A673 (cell line): ENCODE results near the gene SPECC1. TPM values are rescaled to one million over a fixed set of nuclear protein-coding genes. Genes with fewer than 3 reads are reported as not detected.
"Not testable (repeated sequence)": the region's sequence is repeated elsewhere in the genome, so short reads cannot be mapped to it uniquely, and the experiment has no call there.

ENCODE experiments used
- BruUV-seq: library from RNA; stranded (reverse); fragments of 400-500 nt; replicated peaks from 2 replicates; lab custom pipeline; 2021; lab: Mats Ljungman, UMichigan
- CTCF ChIA-PET: fragments of 300-600 bp; sonication (Branson Sonifier 250); formaldehyde crosslinking; loops from one replicate; lab custom pipeline; 2022; ENCODE audit warnings: antibody characterized with exemption; lab: Charles Lee
- POLR2A ChIA-PET: fragments of 300-600 bp; sonication (Branson Sonifier 250); formaldehyde crosslinking; loops from one replicate; lab custom pipeline; 2022; ENCODE audit warnings: antibody characterized with exemption; ENCODE audit not compliant: low non-redundant PET; lab: Charles Lee
- DNase-seq: peaks from one replicate; pipeline ENCODE4 v3.0.0-alpha.2; 2015; ENCODE audit warnings: low spot score
- H3K27ac ChIP-seq: fragments of 200-600 bp; sonication (generic); 2 replicates; pipeline ENCODE4 v1.5.1; 2016; ENCODE audit warnings: mixed run types, low read depth, mild to moderate bottlenecking, mixed read lengths, antibody characterized with exemption, low read length; ENCODE audit not compliant: poor library complexity, severe bottlenecking
- H3K27me3 ChIP-seq: fragments of 200-600 bp; sonication (generic); replicated peaks from 2 replicates; pipeline ENCODE4 v1.6.1; 2017; ENCODE audit warnings: mixed run types, low read depth, mild to moderate bottlenecking, mixed read lengths, antibody characterized with exemption, low read length; ENCODE audit not compliant: insufficient read depth, poor library complexity
- H3K36me3 ChIP-seq: fragments of 200-600 bp; sonication (generic); 2 replicates; pipeline ENCODE4 v1.6.1; 2016; ENCODE audit warnings: mixed run types, mild to moderate bottlenecking, mixed read lengths, antibody characterized with exemption, low read length; ENCODE audit not compliant: insufficient read depth, poor library complexity, severe bottlenecking
- H3K4me1 ChIP-seq: fragments of 200-600 bp; sonication (generic); 2 replicates; pipeline ENCODE4 v1.6.1; 2017; ENCODE audit warnings: mixed run types, mild to moderate bottlenecking, mixed read lengths, antibody characterized with exemption, low read length; ENCODE audit not compliant: insufficient read depth, poor library complexity, severe bottlenecking
- H3K4me3 ChIP-seq: fragments of 200-600 bp; sonication (generic); 2 replicates; pipeline ENCODE4 v1.5.1; 2016; ENCODE audit warnings: low read depth, mixed run types, mild to moderate bottlenecking, mixed read lengths, low read length; ENCODE audit not compliant: poor library complexity, severe bottlenecking
- H3K9me3 ChIP-seq: fragments of 200-600 bp; sonication (generic); 2 replicates; pipeline ENCODE4 v1.6.1; 2016; ENCODE audit warnings: mixed run types, low read depth, mild to moderate bottlenecking, mixed read lengths, antibody characterized with exemption, low read length; ENCODE audit not compliant: poor library complexity, severe bottlenecking
- CTCF ChIP-seq: fragments of 300-800, 200-600 bp; sonication (generic); conservative IDR thresholded peaks from 2 replicates; pipeline ENCODE4 v1.5.1; 2017; ENCODE audit warnings: low read depth, mild to moderate bottlenecking, antibody characterized with exemption, low read length, moderate library complexity, mixed read lengths
- EZH2 ChIP-seq: fragments of 200-600 bp; sonication (generic); IDR thresholded peaks from 2 replicates; pipeline ENCODE4 v1.6.1; 2017; ENCODE audit warnings: borderline replicate concordance, low read depth, mild to moderate bottlenecking, mixed read lengths, antibody characterized with exemption, low read length; ENCODE audit not compliant: poor library complexity, severe bottlenecking
- intact Hi-C: fragments of 100-400 bp; cut with micrococcal nuclease; formaldehyde crosslinking; loops from one replicate; pipeline ENCODE4 v1.10.0; 2022; ENCODE audit not compliant: unreplicated experiment
- total RNA-seq: library from RNA; stranded (reverse); gene quantifications from 2 replicates; pipeline ENCODE4 v1.2.3, GENCODE V29; 2021

The SPECC1 gene
- total RNA-seq, 1 experiment from 2014 or later: 5.8 TPM

- DNase-seq: no peak
- BruUV-seq: no TSS peak
- Histone ChIP-seq H3K4me1 (no peaks in the 10 kb centered on the region), H3K36me3 (no peaks in the 10 kb centered on the region), H3K27me3 (no peaks in the 10 kb centered on the region), H3K4me3 (no peak overlapping the region), H3K9me3 (no peaks in the 10 kb centered on the region), H3K27ac (no peak overlapping the region)
- ChIA-PET CTCF (no interaction called here), POLR2A (no interaction called here)
- intact Hi-C loops: no loop called here
- no peak for TF ChIP-seq EZH2
These were observed 180.8 kb downstream of the SPECC1 start for GRCh38 chr17:20189979-20190378.

- no peaks in the 10 kb centered on the region for H3K27me3 ChIP-seq
- no peak overlapping the region for H3K4me3 ChIP-seq
- intact Hi-C loops: no loop called here
- no peak for TF ChIP-seq EZH2
- TF ChIP-seq CTCF: no peak
- H3K27ac ChIP-seq: no peak overlapping the region
- H3K4me1 ChIP-seq: no peaks in the 10 kb centered on the region
- BruUV-seq: no TSS peak
- H3K9me3 ChIP-seq: peaks cover 4% of the 10 kb centered on the region
- CTCF ChIA-PET: no interaction called here
- DNase-seq: no peak
- POLR2A ChIA-PET: no interaction called here
- H3K36me3 ChIP-seq: no peaks in the 10 kb centered on the region
These were observed 181.4 kb downstream of the SPECC1 start for GRCh38 chr17:20190605-20191004.

- DNase-seq: no peak
- H3K27ac ChIP-seq: no peak overlapping the region
- no peaks in the 10 kb centered on the region for H3K27me3 ChIP-seq
- TF ChIP-seq EZH2: no peak
- TF ChIP-seq CTCF: no peak
- ChIA-PET POLR2A (no interaction called here), CTCF (no interaction called here)
- peaks cover 8% of the 10 kb centered on the region for H3K9me3 ChIP-seq
- H3K36me3 ChIP-seq: no peaks in the 10 kb centered on the region
- intact Hi-C loops: no loop called here
- no peak overlapping the region for H3K4me3 ChIP-seq
- no TSS peak for BruUV-seq
- H3K4me1 ChIP-seq: no peaks in the 10 kb centered on the region
These were observed 181.9 kb downstream of the SPECC1 start for GRCh38 chr17:20191056-20191455.

- intact Hi-C loops, CTCF ChIA-PET, H3K27me3 ChIP-seq, H3K36me3 ChIP-seq, DNase-seq, H3K4me3 ChIP-seq, POLR2A ChIA-PET, H3K4me1 ChIP-seq, BruUV-seq, H3K27ac ChIP-seq: not testable (repeated sequence)
- H3K9me3 ChIP-seq: peaks cover 15% of the 10 kb centered on the region
These were observed 187.1 kb downstream of the SPECC1 start for GRCh38 chr17:20196286-20196685.
